GM18951 (cell line): Measurements from ENCODE around the gene MTHFS.

Experiments
- POLR2A ChIP-seq: IDR thresholded peaks from 4 replicates; pipeline ENCODE4 v1.6.1; 2011; ENCODE audit warnings: mild to moderate bottlenecking; ENCODE audit not compliant: insufficient read length, insufficient read depth; ENCODE audit errors: extremely low read depth
- in situ Hi-C: fragments of 300-500 bp; cut with MboI; formaldehyde crosslinking; loops from one replicate; pipeline ENCODE4 v1.12.0; 2022; ENCODE audit warnings: low sequenced_read_pairs, mixed read lengths, inconsistent platforms; ENCODE audit not compliant: unreplicated experiment

Gene MTHFS

GRCh38 chr15:79811406-79812405 lies 85.1 kb downstream of the MTHFS start:
- in situ Hi-C loops: no loop called here
- no peak for TF ChIP-seq POLR2A

- in situ Hi-C loops: no loop called here
- no peak for TF ChIP-seq POLR2A
These were observed 92.0 kb downstream of the MTHFS start for GRCh38 chr15:79804838-79805237.

- in situ Hi-C loops: no loop called here
- no peak for TF ChIP-seq POLR2A
These were observed 98.5 kb downstream of the MTHFS start for GRCh38 chr15:79798311-79798710.
